ENCODE data around the gene OGA. TPM values are rescaled to one million over a fixed set of nuclear protein-coding genes. Genes with fewer than 3 reads are reported as not detected.

The OGA gene
- total RNA-seq, 2 donors from 2014 or later, result 83.3 to 110 TPM

DNA sequence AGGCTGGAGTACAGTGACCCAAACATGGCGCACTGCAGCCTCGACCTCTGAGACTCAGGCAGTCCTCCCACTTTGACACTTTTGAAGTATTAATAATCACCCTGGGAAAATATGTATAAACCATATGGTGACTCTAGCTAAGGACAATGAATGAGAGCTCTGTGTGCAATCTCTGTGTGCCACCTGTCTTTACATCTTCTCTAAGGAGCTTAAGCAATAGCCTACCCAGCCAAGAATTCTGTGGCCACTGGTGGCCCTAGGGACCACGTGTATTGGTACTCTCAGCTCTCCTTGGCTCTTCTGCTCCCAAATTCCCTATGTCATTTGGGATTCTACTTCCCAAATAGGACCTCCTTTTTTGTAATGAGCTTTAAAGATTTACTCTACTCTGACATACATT, 66.0 kb downstream of the OGA start:
- no peak for ATAC-seq
- Histone ChIP-seq H3K9me3 (no peaks in the 10 kb centered on the region), H3K4me3 (no peak overlapping the region), H3K27me3 (no peaks in the 10 kb centered on the region), H3K4me1 (no peaks in the 10 kb centered on the region), H3K27ac (no peak overlapping the region), H3K36me3 (replicated peaks in 1 of 2; ENCODE audit: insufficient read depth in 1 of 2, low read depth in 2 of 2) (no peaks in the 10 kb centered on the region)
- intact Hi-C loops (cut with DNase I), result no loop called here
- no peak for TF ChIP-seq POLR2A (IDR thresholded peaks at IDR 0.05)
- TF ChIP-seq, protein P1, sequence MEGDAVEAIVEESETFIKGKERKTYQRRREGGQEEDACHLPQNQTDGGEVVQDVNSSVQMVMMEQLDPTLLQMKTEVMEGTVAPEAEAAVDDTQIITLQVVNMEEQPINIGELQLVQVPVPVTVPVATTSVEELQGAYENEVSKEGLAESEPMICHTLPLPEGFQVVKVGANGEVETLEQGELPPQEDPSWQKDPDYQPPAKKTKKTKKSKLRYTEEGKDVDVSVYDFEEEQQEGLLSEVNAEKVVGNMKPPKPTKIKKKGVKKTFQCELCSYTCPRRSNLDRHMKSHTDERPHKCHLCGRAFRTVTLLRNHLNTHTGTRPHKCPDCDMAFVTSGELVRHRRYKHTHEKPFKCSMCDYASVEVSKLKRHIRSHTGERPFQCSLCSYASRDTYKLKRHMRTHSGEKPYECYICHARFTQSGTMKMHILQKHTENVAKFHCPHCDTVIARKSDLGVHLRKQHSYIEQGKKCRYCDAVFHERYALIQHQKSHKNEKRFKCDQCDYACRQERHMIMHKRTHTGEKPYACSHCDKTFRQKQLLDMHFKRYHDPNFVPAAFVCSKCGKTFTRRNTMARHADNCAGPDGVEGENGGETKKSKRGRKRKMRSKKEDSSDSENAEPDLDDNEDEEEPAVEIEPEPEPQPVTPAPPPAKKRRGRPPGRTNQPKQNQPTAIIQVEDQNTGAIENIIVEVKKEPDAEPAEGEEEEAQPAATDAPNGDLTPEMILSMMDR (IDR thresholded peaks at IDR 0.05), result no peak
- no peak for DNase-seq
- WGBS, 2 donors, result 56 to 59% methylated on average over 3 of the region's 3 CpGs

DNA sequence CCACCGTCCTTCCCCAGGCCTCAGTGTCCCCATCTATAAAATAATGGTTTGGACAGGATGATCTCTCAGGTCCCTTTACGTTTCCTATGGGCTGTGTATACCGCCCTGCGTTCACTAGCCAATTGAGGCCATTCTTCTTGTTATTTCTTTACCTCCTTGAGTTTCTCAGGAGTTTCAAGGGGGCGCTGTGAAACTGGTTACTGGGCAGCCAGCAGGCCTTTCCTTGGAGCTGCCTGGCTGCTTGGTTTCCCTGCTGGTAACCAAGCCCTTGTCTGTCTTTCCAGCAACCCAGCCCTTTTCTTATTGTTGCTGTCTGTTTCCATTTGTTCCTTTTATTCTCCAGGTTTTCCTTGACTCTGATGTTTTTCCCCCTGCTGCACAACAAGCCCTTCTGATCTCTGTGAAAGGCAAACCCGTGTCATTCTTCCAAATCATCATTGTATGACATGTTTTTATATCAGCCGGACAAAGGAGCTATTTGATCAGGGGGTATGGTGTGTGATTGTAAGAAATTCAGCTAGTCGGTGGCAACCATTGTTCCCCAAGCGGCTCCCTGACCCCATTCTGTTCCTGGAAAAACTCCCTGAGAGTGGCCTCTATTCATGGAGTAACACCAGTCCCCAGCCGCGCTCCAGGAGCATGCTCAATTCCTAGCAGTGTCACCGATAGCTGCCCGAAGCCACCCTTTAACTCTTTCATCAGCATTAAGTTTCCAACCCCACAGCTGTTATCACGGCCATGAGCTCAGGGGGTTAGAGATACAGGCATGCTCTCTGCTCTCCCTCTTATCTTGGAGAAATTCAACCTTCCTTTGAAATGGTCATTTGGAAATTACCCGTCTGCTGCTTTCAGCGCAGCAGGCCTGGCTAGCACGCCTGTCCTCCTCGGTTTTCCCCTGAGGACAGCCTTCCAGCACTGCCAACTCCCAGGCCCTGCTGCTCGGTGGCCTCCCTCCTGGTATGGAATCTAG, 68.9 kb downstream of the OGA start:
- Histone ChIP-seq H3K4me3 (no peak overlapping the region), H3K36me3 (replicated peaks in 1 of 2; ENCODE audit: insufficient read depth in 1 of 2, low read depth in 2 of 2) (no peaks in the 10 kb centered on the region), H3K27me3 (no peaks in the 10 kb centered on the region), H3K9me3 (no peaks in the 10 kb centered on the region), H3K27ac (no peak overlapping the region), H3K4me1 (no peaks in the 10 kb centered on the region)
- 83 to 85% methylated on average over 19 of the region's 19 CpGs for WGBS, 2 donors
- ATAC-seq (no peak), DNase-seq (no peak)
- intact Hi-C loops (cut with DNase I), result no loop called here
- no peak for TF ChIP-seq POLR2A (IDR thresholded peaks at IDR 0.05)
- TF ChIP-seq, protein P1 (IDR thresholded peaks at IDR 0.05), result no peak

DNA sequence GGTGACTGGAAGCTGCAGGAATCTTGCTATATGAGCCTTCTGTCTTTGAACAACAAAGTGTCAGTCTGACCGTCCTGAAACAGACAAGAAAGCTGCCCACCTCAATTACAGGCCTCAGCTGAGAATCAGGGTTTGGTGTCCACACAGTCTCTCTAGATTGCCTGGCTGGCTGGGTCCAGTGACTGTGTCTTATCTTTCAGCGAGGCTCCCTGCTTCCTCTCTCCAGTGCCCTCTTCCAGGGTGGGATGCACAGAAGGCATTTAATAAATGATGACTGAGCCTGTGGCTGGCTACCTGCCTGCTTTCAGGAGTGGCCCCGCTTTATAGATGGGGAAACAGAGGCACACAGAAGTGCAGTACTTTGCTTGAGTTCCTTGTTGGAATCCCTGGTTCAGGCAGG, 69.7 kb downstream of the OGA start:
- DNase-seq, result no peak
- WGBS, 2 donors, result 84 to 88% methylated on average over 3 of the region's 3 CpGs
- no peak overlapping the region for H3K27ac ChIP-seq
- H3K36me3 ChIP-seq (replicated peaks in 1 of 2; ENCODE audit: insufficient read depth in 1 of 2, low read depth in 2 of 2), result no peaks in the 10 kb centered on the region
- intact Hi-C loops (cut with DNase I), result no loop called here
- no peaks in the 10 kb centered on the region for H3K27me3 ChIP-seq
- no peak for TF ChIP-seq POLR2A (IDR thresholded peaks at IDR 0.05)
- TF ChIP-seq, protein P1 (IDR thresholded peaks at IDR 0.05), result no peak
- H3K4me1 ChIP-seq, result no peaks in the 10 kb centered on the region
- H3K4me3 ChIP-seq, result no peak overlapping the region
- H3K9me3 ChIP-seq, result no peaks in the 10 kb centered on the region
- no peak for ATAC-seq

DNA sequence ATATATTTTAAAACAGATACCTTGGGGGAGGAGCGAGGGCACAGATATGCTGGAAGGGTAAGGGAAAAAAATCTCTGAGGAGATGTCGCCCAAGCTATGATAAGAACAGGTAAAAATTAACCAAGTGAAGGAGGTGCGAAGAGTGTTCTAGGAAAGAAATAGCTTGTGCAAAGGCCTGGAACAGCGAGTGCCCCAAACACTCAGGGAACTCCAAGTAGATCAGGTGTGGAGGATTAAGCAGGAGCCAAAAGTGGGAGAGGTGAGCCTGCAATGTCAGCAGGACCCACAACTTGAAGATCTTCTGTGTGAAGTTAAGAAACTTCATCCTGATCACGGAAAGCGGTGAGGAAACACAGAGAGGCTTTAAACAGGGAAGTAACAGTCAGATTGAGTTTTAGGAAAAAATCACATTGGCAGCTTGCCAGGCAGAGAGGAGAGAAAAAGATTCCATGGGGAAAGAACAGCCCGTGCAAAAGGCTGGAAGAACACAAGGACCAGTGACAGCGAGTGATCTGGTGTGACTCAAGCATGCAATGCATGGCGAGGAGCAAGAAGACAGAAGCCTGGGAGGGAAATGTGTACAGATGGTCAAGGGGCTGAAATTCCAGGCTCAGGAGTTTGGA, 73.1 kb downstream of the OGA start:
- no peaks in the 10 kb centered on the region for H3K9me3 ChIP-seq
- H3K27me3 ChIP-seq, result no peaks in the 10 kb centered on the region
- intact Hi-C loops (cut with DNase I), result no loop called here
- no peaks in the 10 kb centered on the region for H3K36me3 ChIP-seq (replicated peaks in 1 of 2; ENCODE audit: insufficient read depth in 1 of 2, low read depth in 2 of 2)
- no peak overlapping the region for H3K27ac ChIP-seq
- ATAC-seq, result no peak
- TF ChIP-seq, protein P1 (IDR thresholded peaks at IDR 0.05), result no peak
- no peak for TF ChIP-seq POLR2A (IDR thresholded peaks at IDR 0.05)
- no peak overlapping the region for H3K4me3 ChIP-seq
- 58 to 61% methylated on average over 9 of the region's 9 CpGs for WGBS, 2 donors
- DNase-seq, result no peak
- no peaks in the 10 kb centered on the region for H3K4me1 ChIP-seq
